Activated naive CD4-positive, alpha-beta T cell treated with anti-CD3 and anti-CD28 coated beads, Interleukin-2, amount 10 ng/mL, durations not matched to agents 7 days and 5 days (primary cell): Measurements from ENCODE around the gene GNG2.
A peak's percentile ranks its signal among the peaks of the same experiment; 100 is the strongest.

Experiments used
- CTCF ChIA-PET: fragments of 350-600 bp; sonication (Branson Sonifier 250); formaldehyde crosslinking; loops from one replicate; lab custom pipeline; 2021; ENCODE audit warnings: antibody characterized with exemption; lab: Charles Lee
- DNase-seq: peaks from one replicate; pipeline ENCODE4 v3.0.0-alpha.2; 2020
- H3K27ac Mint-ChIP-seq: one replicate; pipeline ENCODE4 v1.8.0; 2021; ENCODE audit warnings: mild to moderate bottlenecking, moderate library complexity, mixed read lengths
- H3K27me3 Mint-ChIP-seq: one replicate; pipeline ENCODE4 v1.8.0; 2021; ENCODE audit warnings: mild to moderate bottlenecking, mixed read lengths
- H3K36me3 Mint-ChIP-seq: one replicate; pipeline ENCODE4 v1.8.0; 2021; ENCODE audit warnings: mixed read lengths
- H3K4me1 Mint-ChIP-seq: one replicate; pipeline ENCODE4 v1.8.0; 2021; ENCODE audit warnings: mixed read lengths
- H3K4me3 Mint-ChIP-seq: one replicate; pipeline ENCODE4 v1.8.0; 2021; ENCODE audit warnings: mild to moderate bottlenecking, moderate library complexity, mixed read lengths
- H3K9me3 Mint-ChIP-seq: one replicate; pipeline ENCODE4 v1.8.0; 2021; ENCODE audit warnings: mixed read lengths

Gene GNG2

GRCh38 chr14:51925980-51926379 lies 65.6 kb downstream of the GNG2 start:
- no peaks in the 10 kb centered on the region for H3K9me3 Mint-ChIP-seq
- H3K4me1 Mint-ChIP-seq, result peaks cover 47% of the 10 kb centered on the region
- no peak overlapping the region for H3K27ac Mint-ChIP-seq
- CTCF ChIA-PET, result no interaction called here
- peaks cover 59% of the 10 kb centered on the region for H3K36me3 Mint-ChIP-seq
- DNase-seq, result no peak
- H3K27me3 Mint-ChIP-seq, result no peaks in the 10 kb centered on the region
- no peak overlapping the region for H3K4me3 Mint-ChIP-seq

GRCh38 chr14:51926449-51926848 lies 66.0 kb downstream of the GNG2 start:
- H3K36me3 Mint-ChIP-seq, result peaks cover 60% of the 10 kb centered on the region
- H3K4me1 Mint-ChIP-seq, result peaks cover 52% of the 10 kb centered on the region
- H3K27me3 Mint-ChIP-seq, result no peaks in the 10 kb centered on the region
- CTCF ChIA-PET, result no interaction called here
- H3K27ac Mint-ChIP-seq, result no peak overlapping the region
- no peaks in the 10 kb centered on the region for H3K9me3 Mint-ChIP-seq
- no peak overlapping the region for H3K4me3 Mint-ChIP-seq
- DNase-seq, result no peak

GRCh38 chr14:51928568-51928967 lies 68.2 kb downstream of the GNG2 start:
- peaks cover 47% of the 10 kb centered on the region for H3K4me1 Mint-ChIP-seq
- H3K9me3 Mint-ChIP-seq, result no peaks in the 10 kb centered on the region
- peak overlapping the region; percentile 5 for H3K27ac Mint-ChIP-seq
- no peaks in the 10 kb centered on the region for H3K27me3 Mint-ChIP-seq
- H3K4me3 Mint-ChIP-seq, result no peak overlapping the region
- CTCF ChIA-PET, result no interaction called here
- no peak for DNase-seq
- peaks cover 63% of the 10 kb centered on the region for H3K36me3 Mint-ChIP-seq

DNA sequence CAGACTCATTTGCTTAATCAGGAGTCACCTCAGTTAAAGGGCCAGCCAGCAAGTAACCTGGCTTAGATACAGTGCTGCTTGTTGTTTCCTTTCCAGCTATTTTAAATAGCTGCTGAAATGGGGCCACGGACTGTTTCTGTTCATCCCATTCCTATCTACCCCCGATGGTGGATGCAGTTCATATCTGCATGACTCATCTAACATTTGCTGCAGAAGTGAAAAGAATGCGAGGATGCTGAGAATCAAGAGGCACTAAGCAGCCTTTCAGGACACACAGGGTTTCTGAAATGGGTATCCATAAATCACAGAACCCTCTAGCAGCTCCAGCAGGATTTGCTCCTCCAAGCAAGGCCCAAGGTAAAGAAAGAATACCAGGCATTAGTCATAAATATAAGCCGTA lies 68.8 kb downstream of the GNG2 start:
- CTCF ChIA-PET, result no interaction called here
- Mint-ChIP-seq H3K36me3 (peaks cover 64% of the 10 kb centered on the region), H3K9me3 (no peaks in the 10 kb centered on the region), H3K4me1 (peaks cover 41% of the 10 kb centered on the region), H3K4me3 (no peak overlapping the region), H3K27me3 (no peaks in the 10 kb centered on the region), H3K27ac (no peak overlapping the region)
- no peak for DNase-seq

GRCh38 chr14:51929910-51930682 lies 69.7 kb downstream of the GNG2 start:
- H3K9me3 Mint-ChIP-seq, result no peaks in the 10 kb centered on the region
- H3K4me3 Mint-ChIP-seq, result no peak overlapping the region
- H3K27me3 Mint-ChIP-seq, result no peaks in the 10 kb centered on the region
- peak overlapping the region; percentile 76 for H3K27ac Mint-ChIP-seq
- DNase-seq, result no peak
- peaks cover 39% of the 10 kb centered on the region for H3K4me1 Mint-ChIP-seq
- CTCF ChIA-PET, result no interaction called here
- H3K36me3 Mint-ChIP-seq, result peaks cover 64% of the 10 kb centered on the region

- Mint-ChIP-seq H3K36me3 (peaks cover 65% of the 10 kb centered on the region), H3K9me3 (no peaks in the 10 kb centered on the region), H3K4me1 (peaks cover 40% of the 10 kb centered on the region), H3K27ac (no peak overlapping the region), H3K4me3 (no peak overlapping the region), H3K27me3 (no peaks in the 10 kb centered on the region)
- DNase-seq, result no peak
- CTCF ChIA-PET, result no interaction called here
Observed at GRCh38 chr14:51931308-51931707, 70.9 kb downstream of the GNG2 start.

DNA sequence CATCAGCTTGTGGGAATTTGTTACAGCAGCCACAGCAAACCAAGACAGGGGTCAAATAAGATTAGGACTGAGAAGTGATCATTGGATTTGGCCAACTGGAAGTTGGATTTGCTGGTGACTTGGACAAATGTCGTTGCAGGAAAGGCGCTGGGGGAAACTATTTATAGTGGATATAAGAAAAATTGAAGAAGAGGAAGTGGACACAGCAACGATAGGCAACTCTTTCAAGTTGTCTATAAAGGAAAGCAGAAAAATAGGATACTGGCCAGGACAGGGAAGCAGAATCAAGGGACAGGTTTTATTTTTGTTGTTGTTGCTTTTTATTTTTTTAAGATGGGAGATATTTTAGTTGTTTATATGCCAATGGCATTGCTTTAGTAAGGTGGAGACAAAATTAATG lies 72.8 kb downstream of the GNG2 start:
- peaks cover 33% of the 10 kb centered on the region for H3K4me1 Mint-ChIP-seq
- CTCF ChIA-PET, result no interaction called here
- no peak for DNase-seq

GRCh38 chr14:51938137-51938536 lies 77.7 kb downstream of the GNG2 start:
- no peak overlapping the region for H3K4me3 Mint-ChIP-seq
- H3K27ac Mint-ChIP-seq, result no peak overlapping the region
- H3K36me3 Mint-ChIP-seq, result peaks cover 59% of the 10 kb centered on the region
- CTCF ChIA-PET, result no interaction called here
- H3K27me3 Mint-ChIP-seq, result no peaks in the 10 kb centered on the region
- H3K9me3 Mint-ChIP-seq, result no peaks in the 10 kb centered on the region
- peaks cover 4% of the 10 kb centered on the region for H3K4me1 Mint-ChIP-seq
- DNase-seq, result no peak

More for the DNA sequence above, 72.8 kb downstream of the GNG2 start:
- Mint-ChIP-seq H3K27ac (peak overlapping the region; percentile 8), H3K27me3 (no peaks in the 10 kb centered on the region), H3K9me3 (no peaks in the 10 kb centered on the region), H3K4me3 (no peak overlapping the region), H3K36me3 (peaks cover 60% of the 10 kb centered on the region)

- Mint-ChIP-seq H3K4me3 (no peak overlapping the region), H3K9me3 (no peaks in the 10 kb centered on the region), H3K36me3 (peaks cover 57% of the 10 kb centered on the region), H3K27me3 (no peaks in the 10 kb centered on the region), H3K27ac (no peak overlapping the region), H3K4me1 (peaks cover 4% of the 10 kb centered on the region)
- CTCF ChIA-PET, result interaction anchor here (0.9 kb wide), 1 partner anchor 77 kb away, joined by 3 read pairs; no protein-coding TSS in a partner anchor
- no peak for DNase-seq
Observed at GRCh38 chr14:51938821-51939220, 78.4 kb downstream of the GNG2 start.

DNA sequence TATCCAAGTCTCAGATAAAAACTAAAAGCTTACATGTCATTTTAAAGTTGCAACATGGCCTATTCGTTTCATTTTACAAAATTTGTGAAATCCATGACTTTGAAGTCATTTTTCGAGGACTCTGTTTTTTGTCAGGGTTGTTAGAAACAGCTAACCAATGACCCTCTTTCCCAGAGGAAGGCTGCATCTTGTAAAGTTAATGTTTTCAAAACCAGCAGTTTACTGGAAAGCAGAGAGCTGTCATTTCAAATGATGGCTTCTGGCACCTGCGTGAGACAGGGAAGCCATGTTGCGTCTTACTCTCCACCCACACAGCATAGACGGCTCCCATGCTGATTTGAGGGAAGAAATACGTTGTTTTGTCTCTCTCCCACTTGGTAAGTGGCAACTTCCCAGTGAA lies 78.8 kb downstream of the GNG2 start:
- no peak for DNase-seq
- H3K4me3 Mint-ChIP-seq, result no peak overlapping the region
- H3K36me3 Mint-ChIP-seq, result peaks cover 58% of the 10 kb centered on the region
- no peak overlapping the region for H3K27ac Mint-ChIP-seq
- peaks cover 4% of the 10 kb centered on the region for H3K4me1 Mint-ChIP-seq
- CTCF ChIA-PET, result interaction anchor here (0.9 kb wide), 1 partner anchor 77 kb away, joined by 3 read pairs; no protein-coding TSS in a partner anchor
- H3K27me3 Mint-ChIP-seq, result no peaks in the 10 kb centered on the region
- peaks cover 2% of the 10 kb centered on the region for H3K9me3 Mint-ChIP-seq

GRCh38 chr14:51939755-51940301 lies 79.4 kb downstream of the GNG2 start:
- H3K27ac Mint-ChIP-seq, result peak overlapping the region; percentile 54
- peaks cover 3% of the 10 kb centered on the region for H3K9me3 Mint-ChIP-seq
- H3K4me1 Mint-ChIP-seq, result peaks cover 4% of the 10 kb centered on the region
- no peaks in the 10 kb centered on the region for H3K27me3 Mint-ChIP-seq
- H3K36me3 Mint-ChIP-seq, result peaks cover 54% of the 10 kb centered on the region
- no peak overlapping the region for H3K4me3 Mint-ChIP-seq
- CTCF ChIA-PET, result no interaction called here
- DNase-seq, result no peak

DNA sequence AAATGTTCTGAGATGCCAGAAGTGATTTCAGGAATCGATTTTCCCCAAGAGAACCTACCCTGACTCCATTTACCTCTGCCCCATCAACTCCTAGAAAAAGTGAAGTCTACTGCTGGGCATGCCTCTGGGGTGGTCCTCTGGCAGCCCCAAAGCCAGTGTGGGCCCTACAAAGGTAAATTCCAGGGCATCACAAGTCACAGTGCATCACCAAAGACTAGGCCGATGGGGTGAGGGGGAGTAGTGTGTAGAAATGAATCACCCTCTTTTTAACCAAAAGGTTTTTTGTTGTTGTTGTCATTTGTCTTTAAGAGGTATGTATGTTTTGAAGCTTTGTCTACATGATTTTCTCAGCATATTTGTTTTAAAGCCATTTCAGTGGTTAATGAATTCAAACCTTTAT lies 82.6 kb downstream of the GNG2 start:
- no peak overlapping the region for H3K27ac Mint-ChIP-seq
- DNase-seq, result no peak
- no peak overlapping the region for H3K4me3 Mint-ChIP-seq
- H3K4me1 Mint-ChIP-seq, result peaks cover 6% of the 10 kb centered on the region
- H3K27me3 Mint-ChIP-seq, result no peaks in the 10 kb centered on the region
- peaks cover 26% of the 10 kb centered on the region for H3K9me3 Mint-ChIP-seq
- H3K36me3 Mint-ChIP-seq, result peaks cover 71% of the 10 kb centered on the region
- CTCF ChIA-PET, result no interaction called here

DNA sequence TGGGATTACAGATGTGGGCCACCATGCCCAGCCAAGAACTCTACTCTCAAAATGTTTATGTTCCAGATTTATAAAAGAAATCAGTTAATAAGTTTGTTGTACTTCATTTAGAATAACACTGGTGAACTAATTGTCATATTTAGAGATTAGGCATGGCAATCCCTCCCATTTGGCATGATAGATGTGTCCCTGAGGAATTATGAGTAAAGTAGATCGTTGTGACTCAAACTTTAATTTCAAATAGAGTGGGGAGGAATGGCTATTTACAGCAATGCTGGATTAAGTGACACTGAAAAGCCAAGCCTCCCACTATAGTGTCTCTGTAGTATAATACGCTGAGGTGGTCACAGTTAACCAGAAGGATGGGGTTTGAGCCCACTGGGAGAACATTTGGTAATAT lies 89.6 kb downstream of the GNG2 start:
- H3K4me1 Mint-ChIP-seq, result peaks cover 4% of the 10 kb centered on the region

GRCh38 chr14:51951656-51952055 lies 91.2 kb downstream of the GNG2 start:
- CTCF ChIA-PET, result interaction anchor here (0.9 kb wide), 1 partner anchor 27 kb away, joined by 3 read pairs; no protein-coding TSS in a partner anchor
- DNase-seq, result no peak
- Mint-ChIP-seq H3K4me3 (no peak overlapping the region), H3K9me3 (peaks cover 11% of the 10 kb centered on the region), H3K4me1 (peaks cover 1% of the 10 kb centered on the region), H3K27me3 (no peaks in the 10 kb centered on the region), H3K36me3 (peaks cover 87% of the 10 kb centered on the region), H3K27ac (no peak overlapping the region)

More for the DNA sequence above, 89.6 kb downstream of the GNG2 start:
- Mint-ChIP-seq H3K36me3 (peaks cover 88% of the 10 kb centered on the region), H3K27ac (no peak overlapping the region), H3K9me3 (peaks cover 23% of the 10 kb centered on the region), H3K27me3 (no peaks in the 10 kb centered on the region), H3K4me3 (no peak overlapping the region)
- no peak for DNase-seq
- CTCF ChIA-PET, result no interaction called here

GRCh38 chr14:51954031-51954430 lies 93.6 kb downstream of the GNG2 start:
- Mint-ChIP-seq H3K9me3 (peaks cover 17% of the 10 kb centered on the region), H3K4me3 (no peak overlapping the region), H3K27me3 (no peaks in the 10 kb centered on the region), H3K36me3 (peaks cover 94% of the 10 kb centered on the region), H3K27ac (no peak overlapping the region), H3K4me1 (no peaks in the 10 kb centered on the region)
- CTCF ChIA-PET, result no interaction called here
- no peak for DNase-seq
